Ramos (cell line): ENCODE measurements around the gene PSAT1.

ENCODE experiments used
- in situ Hi-C: fragments of 300-500 bp; cut with MboI; formaldehyde crosslinking; loops from one replicate; pipeline ENCODE4 v1.14.3; 2022; ENCODE audit warnings: low sequenced_read_pairs; ENCODE audit not compliant: unreplicated experiment

The PSAT1 gene

GRCh38 chr9:78314953-78315870, 18.3 kb downstream of the PSAT1 start:
- in situ Hi-C loops, result no loop called here

- in situ Hi-C loops, result no loop called here
Measured at GRCh38 chr9:78316166-78316892, 19.4 kb downstream of the PSAT1 start.

- in situ Hi-C loops, result no loop called here
Measured at GRCh38 chr9:78319197-78320029, 22.5 kb downstream of the PSAT1 start.

GRCh38 chr9:78320030-78320693, 23.2 kb downstream of the PSAT1 start:
- in situ Hi-C loops, result no loop called here

GRCh38 chr9:78320875-78321496, 24.1 kb downstream of the PSAT1 start:
- in situ Hi-C loops, result no loop called here

GRCh38 chr9:78321505-78321904, 24.6 kb downstream of the PSAT1 start:
- in situ Hi-C loops, result no loop called here

- in situ Hi-C loops, result no loop called here
Measured at GRCh38 chr9:78324068-78324650, 27.2 kb downstream of the PSAT1 start.

- in situ Hi-C loops, result no loop called here
Measured at GRCh38 chr9:78324682-78325081, 27.8 kb downstream of the PSAT1 start.

- in situ Hi-C loops, result no loop called here
Measured at GRCh38 chr9:78325343-78325742, 28.4 kb downstream of the PSAT1 start.

- in situ Hi-C loops, result no loop called here
Measured at GRCh38 chr9:78325846-78326360, 29.0 kb downstream of the PSAT1 start.

- in situ Hi-C loops, result no loop called here
Measured at GRCh38 chr9:78326564-78326963, 29.6 kb downstream of the PSAT1 start.

GRCh38 chr9:78332381-78332780, 35.5 kb downstream of the PSAT1 start:
- in situ Hi-C loops, result no loop called here

- in situ Hi-C loops, result no loop called here
Measured at GRCh38 chr9:78348848-78349247, 51.9 kb downstream of the PSAT1 start.

- in situ Hi-C loops, result no loop called here
Measured at GRCh38 chr9:78351816-78352215, 54.9 kb downstream of the PSAT1 start.

GRCh38 chr9:78354324-78354973, 57.5 kb downstream of the PSAT1 start:
- in situ Hi-C loops, result no loop called here

- in situ Hi-C loops, result no loop called here
Measured at GRCh38 chr9:78354989-78355388, 58.1 kb downstream of the PSAT1 start.

- in situ Hi-C loops, result no loop called here
Measured at GRCh38 chr9:78356634-78357033, 59.7 kb downstream of the PSAT1 start.

- in situ Hi-C loops, result no loop called here
Measured at GRCh38 chr9:78357165-78357873, 60.4 kb downstream of the PSAT1 start.
